Right lobe of liver (tissue), 6 donors: ENCODE measurements around the gene CREBBP. TPM values are rescaled to one million over a fixed set of nuclear protein-coding genes. Genes with fewer than 3 reads are reported as not detected.

ENCODE experiments used
- ATAC-seq, 4 donors: fragments of 200-7000 bp; cut with Tn5 transposase; one replicate each; pipeline ENCODE4 v1.9.1; 2020; ENCODE audit warnings: mild to moderate bottlenecking in 4 of 4, moderate library complexity in 4 of 4
- DNase-seq, 3 donors: peaks; one replicate each; pipeline ENCODE4 v3.0.0-alpha.2; 2020
- H3K27ac ChIP-seq, 3 donors: fragments of 200-600 bp; one replicate each; pipeline ENCODE4 v1.8.0; 2022
- H3K27me3 ChIP-seq, 2 donors: fragments of 200-600 bp; one replicate each; pipeline ENCODE4 v1.8.0; 2022
- H3K36me3 ChIP-seq, 4 donors: fragments of 200-600 bp; sonication (generic) in 1 of 4; one replicate each; pipeline versions ENCODE4 v1.5.1 to v1.8.0; 2017 to 2022; ENCODE audit warnings: control low read depth in 1 of 4
- H3K4me1 ChIP-seq, 4 donors: fragments of 200-600 bp; sonication (generic) in 1 of 4; one replicate each; pipeline versions ENCODE4 v1.5.1 to v1.8.0; 2017 to 2022; ENCODE audit warnings: control low read depth in 1 of 4
- H3K4me3 ChIP-seq, 3 donors: fragments of 200-600 bp; one replicate each; pipeline ENCODE4 v1.8.0; 2022
- H3K9me3 ChIP-seq, 4 donors: fragments of 200-600 bp; sonication (generic) in 1 of 4; one replicate each; pipeline versions ENCODE4 v1.5.1 to v1.8.0; 2017 to 2022; ENCODE audit warnings: control low read depth in 1 of 4
- POLR2A ChIP-seq: fragments of 450-650 bp; IDR thresholded peaks from one replicate; pipeline ENCODE4 v1.6.1; 2017; ENCODE audit warnings: antibody characterized with exemption, mild to moderate bottlenecking
- WGBS: methylation state at CpG from one replicate; pipeline ENCODE4 v1.1.6; 2018; ENCODE audit warnings: low coverage, low lambda C conversion rate; ENCODE audit not compliant: insufficient coverage; ENCODE audit errors: missing lambda C conversion rate; 5-methylcytosine and 5-hydroxymethylcytosine counted together
- intact Hi-C, 2 donors: fragments of 100-400 bp; cut with DNase I; formaldehyde crosslinking; loops; one replicate each; pipeline versions ENCODE4 v1.11.2 to v1.14.1; 2022
- total RNA-seq, 6 experiments: library from RNA; depleted of rRNA in 2 of 6; stranded (reverse); fragments of >200 nt in 2 of 6; fragmentation: NEBNext Ultra II Directional in 3 of 6; extraction: Animal tissue kit (Norgen Biotek cat#: 25700) in 3 of 6; gene quantifications; one replicate each; pipeline versions ENCODE4 v1.1.0 to v1.2.4, GENCODE V29; 2016 to 2023
- TF ChIP-seq, protein P1 (sequence below), 4 donors: fragments of 200-600 bp in 3 of 4; fragments of 450-650 bp in 1 of 4; IDR thresholded peaks; one replicate each; pipeline versions ENCODE4 v1.5.1 to v1.8.0; 2016 to 2022; ENCODE audit warnings: antibody characterized with exemption in 4 of 4, mild to moderate bottlenecking in 2 of 4
- donor health status: DM: no; HTN: yes; CAD: no.
- donor health status: DM: no; HTN: no; CAD: no.
- donor health status: DM: no; HTN: no; CAD: no.
- donor health status: DM: no; HTN: yes; CAD: no.
- donor health status: DM: no; HTN: yes; CAD: no.

Gene CREBBP
- total RNA-seq, 6 experiments from 2014 or later, result 18.1 to 39.8 (median 29.2) TPM

- Histone ChIP-seq H3K27ac (peak overlapping the region in 1 of 3 donors; percentile 66), H3K36me3 (peaks cover 3 to 34% (median 12%) of the 10 kb centered on the region in 4 donors), H3K4me3 (no peak overlapping the region), H3K27me3 (no peaks in the 10 kb centered on the region), H3K9me3 (no peaks in the 10 kb centered on the region), H3K4me1 (peaks cover 0 to 13% (median 6%) of the 10 kb centered on the region in 4 donors)
- ATAC-seq (peak; percentile 66 to 84 (median 70)), DNase-seq (no peak)
- intact Hi-C loops, result no loop called here
- WGBS, result 77% methylated on average over 3 of the region's 9 CpGs
- TF ChIP-seq POLR2A, result no peak
- TF ChIP-seq, protein P1, sequence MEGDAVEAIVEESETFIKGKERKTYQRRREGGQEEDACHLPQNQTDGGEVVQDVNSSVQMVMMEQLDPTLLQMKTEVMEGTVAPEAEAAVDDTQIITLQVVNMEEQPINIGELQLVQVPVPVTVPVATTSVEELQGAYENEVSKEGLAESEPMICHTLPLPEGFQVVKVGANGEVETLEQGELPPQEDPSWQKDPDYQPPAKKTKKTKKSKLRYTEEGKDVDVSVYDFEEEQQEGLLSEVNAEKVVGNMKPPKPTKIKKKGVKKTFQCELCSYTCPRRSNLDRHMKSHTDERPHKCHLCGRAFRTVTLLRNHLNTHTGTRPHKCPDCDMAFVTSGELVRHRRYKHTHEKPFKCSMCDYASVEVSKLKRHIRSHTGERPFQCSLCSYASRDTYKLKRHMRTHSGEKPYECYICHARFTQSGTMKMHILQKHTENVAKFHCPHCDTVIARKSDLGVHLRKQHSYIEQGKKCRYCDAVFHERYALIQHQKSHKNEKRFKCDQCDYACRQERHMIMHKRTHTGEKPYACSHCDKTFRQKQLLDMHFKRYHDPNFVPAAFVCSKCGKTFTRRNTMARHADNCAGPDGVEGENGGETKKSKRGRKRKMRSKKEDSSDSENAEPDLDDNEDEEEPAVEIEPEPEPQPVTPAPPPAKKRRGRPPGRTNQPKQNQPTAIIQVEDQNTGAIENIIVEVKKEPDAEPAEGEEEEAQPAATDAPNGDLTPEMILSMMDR (IDR thresholded peaks at IDR 0.05), result no peak
Observed at GRCh38 chr16:3788711-3789374, 91.7 kb downstream of the CREBBP start.

DNA sequence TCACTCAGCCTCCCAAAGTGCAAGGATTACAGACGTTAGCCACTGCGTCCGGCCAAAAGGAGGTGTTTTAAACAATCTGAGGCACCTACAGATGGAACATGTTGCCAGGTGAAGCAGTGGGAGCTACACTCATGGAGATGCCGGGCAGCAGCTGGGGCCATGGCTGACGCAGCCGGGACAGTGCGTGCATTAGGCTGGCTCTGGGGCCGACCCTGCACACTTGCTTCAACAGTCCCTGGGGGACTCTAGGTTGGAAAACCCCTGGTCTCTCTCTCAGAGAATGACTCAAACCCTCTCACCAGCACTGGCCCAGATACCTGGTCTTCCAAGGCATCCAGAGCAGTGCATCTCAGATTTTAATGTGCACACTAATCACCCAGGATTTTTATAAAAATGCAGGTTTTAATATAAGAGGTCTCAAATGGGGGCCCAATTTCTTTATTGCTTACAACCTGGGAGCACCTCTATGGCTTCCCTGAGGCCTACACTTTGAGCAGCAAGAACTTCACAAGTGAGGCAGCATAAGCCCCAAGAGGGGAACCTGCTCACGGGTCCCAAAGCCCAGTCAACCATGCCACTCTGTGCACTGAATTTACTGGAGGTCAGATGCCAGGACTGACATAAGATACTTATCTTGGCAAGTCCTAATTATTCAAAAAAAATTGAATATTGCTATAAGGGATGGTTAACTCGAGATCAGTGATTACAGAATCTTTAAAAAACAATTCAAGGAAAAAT is 92.4 kb downstream of the CREBBP start:
- no peaks in the 10 kb centered on the region for H3K9me3 ChIP-seq
- peaks cover 0 to 13% (median 6%) of the 10 kb centered on the region in 4 donors for H3K4me1 ChIP-seq
- no peak overlapping the region for H3K27ac ChIP-seq
- TF ChIP-seq, protein P1 (IDR thresholded peaks at IDR 0.05), result no peak
- no peak for TF ChIP-seq POLR2A
- intact Hi-C loops, result no loop called here
- H3K27me3 ChIP-seq, result no peaks in the 10 kb centered on the region
- no peak for ATAC-seq
- H3K36me3 ChIP-seq, result peaks cover 3 to 32% (median 11%) of the 10 kb centered on the region in 4 donors
- 73% methylated on average over 3 of the region's 10 CpGs for WGBS
- no peak for DNase-seq
- no peak overlapping the region for H3K4me3 ChIP-seq

DNA sequence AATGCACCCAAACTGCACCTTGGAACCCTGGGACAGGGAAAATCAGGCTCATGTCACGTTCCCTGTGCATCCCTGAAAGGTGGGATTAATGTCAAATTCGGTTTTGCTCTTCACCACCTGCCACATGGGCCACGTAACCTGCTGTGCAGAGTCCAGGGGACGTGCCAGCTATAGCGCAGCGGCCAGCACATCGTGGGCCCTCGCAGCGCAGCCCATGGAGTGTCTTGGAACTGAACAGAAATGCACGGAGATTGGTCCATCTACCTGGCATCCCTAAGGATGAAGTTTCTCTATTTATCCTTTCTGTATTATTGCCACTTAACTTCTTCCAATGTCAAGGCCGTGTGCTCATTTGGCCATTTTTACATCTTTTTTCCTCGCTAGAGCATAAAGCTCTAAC is 95.1 kb downstream of the CREBBP start:
- Histone ChIP-seq H3K27ac (no peak overlapping the region), H3K9me3 (no peaks in the 10 kb centered on the region), H3K27me3 (no peaks in the 10 kb centered on the region), H3K4me1 (peaks cover 0 to 9% (median 5%) of the 10 kb centered on the region in 4 donors), H3K4me3 (no peak overlapping the region), H3K36me3 (peaks cover 0 to 27% (median 10%) of the 10 kb centered on the region in 4 donors)
- over 99% methylated on average over 10 of the region's 12 CpGs for WGBS
- ATAC-seq, result no peak
- intact Hi-C loops, result no loop called here
- TF ChIP-seq POLR2A, result no peak
- TF ChIP-seq, protein P1 (IDR thresholded peaks at IDR 0.05), result no peak
- no peak for DNase-seq

GRCh38 chr16:3783516-3783915 is 97.0 kb downstream of the CREBBP start:
- H3K9me3 ChIP-seq, result no peaks in the 10 kb centered on the region
- ATAC-seq (no peak), DNase-seq (no peak)
- no peak overlapping the region for H3K27ac ChIP-seq
- no peaks in the 10 kb centered on the region for H3K27me3 ChIP-seq
- peaks cover 0 to 1% (median under 1%) of the 10 kb centered on the region in 4 donors for H3K4me1 ChIP-seq
- 100% methylated on average over 2 of the region's 3 CpGs for WGBS
- no peak overlapping the region for H3K4me3 ChIP-seq
- TF ChIP-seq POLR2A, result no peak
- TF ChIP-seq, protein P1 (IDR thresholded peaks at IDR 0.05), result no peak
- intact Hi-C loops, result no loop called here
- H3K36me3 ChIP-seq, result peaks cover 0 to 40% (median 17%) of the 10 kb centered on the region in 4 donors
